ENCODE results near the gene SUSD4. TPM values are rescaled to one million over a fixed set of nuclear protein-coding genes. Genes with fewer than 3 reads are reported as not detected.

Gene SUSD4
- total and polyA plus RNA-seq, 9 of the 15 experiments (the other 6 are each of a cell fraction or from before 2014, with no cell fraction given): 0.06 to 1.7 (median 0.09) TPM; not detected in 4

- Histone ChIP-seq H3K4me3 (no peak overlapping the region), H3K9me1 (ENCODE audit: control insufficient read depth, insufficient read depth, low read length) (no peaks in the 10 kb centered on the region), H3K79me2 (ENCODE audit: control insufficient read depth, insufficient read depth, low read length) (no peaks in the 10 kb centered on the region), H3K27me3 (ENCODE audit: control insufficient read depth in 2 of 2, insufficient read depth in 2 of 2, low read length in 2 of 2) (no peaks in the 10 kb centered on the region), H3K9ac (ENCODE audit: insufficient read depth in 1 of 2, low read depth in 2 of 2, low read length in 2 of 2) (no peak overlapping the region), H2AFZ (ENCODE audit: low read depth, low read length) (no peak overlapping the region), H4K20me1 (replicated peaks; ENCODE audit: control insufficient read depth, insufficient read depth, low read length) (no peaks in the 10 kb centered on the region), H3K27ac (ENCODE audit: extremely low read depth, low read depth, low read length) (no peak overlapping the region), H3K36me3 (ENCODE audit: control insufficient read depth, insufficient read depth, low read length) (no peaks in the 10 kb centered on the region), H3K4me2 (ENCODE audit: insufficient read depth, low read length) (no peak overlapping the region), H3K4me1 (replicated peaks in 1 of 2; ENCODE audit: control insufficient read depth in 2 of 2, insufficient read depth in 2 of 2, low read length in 2 of 2) (peaks cover 14 to 20% of the 10 kb centered on the region in 2 experiments), H3K9me3 (replicated peaks; ENCODE audit: control insufficient read depth, insufficient read depth, low read depth, low read length) (no peaks in the 10 kb centered on the region)
- in situ Hi-C loops (cut with MboI): no loop called here
- ChIA-PET POLR2A (no interaction called here), CTCF (ENCODE audit: low intra/inter-chr PET ratio) (no interaction called here)
- BruUV-seq (replicated peaks): no TSS peak
- intact Hi-C loops (cut with micrococcal nuclease): loop anchor here (2.0 kb wide), 1 partner anchor 113 kb away; no protein-coding TSS in a partner anchor
- DNase-seq (ENCODE audit: extremely low read depth in 1 of 4, low spot score in 3 of 4): no peak
- 81% methylated on average over 7 of the region's 7 CpGs for WGBS (ENCODE audit: insufficient coverage, low coverage, missing lambda C conversion rate)
- no peak for ATAC-seq
- FAIRE-seq: no peak
- TF ChIP-seq MEIS2 (IDR thresholded peaks at IDR 0.05; ENCODE audit: partially characterized antibody): no peak
- TF ChIP-seq HNRNPLL (IDR thresholded peaks at IDR 0.05; ENCODE audit: low read depth, low read length, poor library complexity, severe bottlenecking): no peak
- TF ChIP-seq DMBX1 (CRISPR knock-in tag; IDR thresholded peaks at IDR 0.05; ENCODE audit: borderline replicate concordance): no peak
- no peak for TF ChIP-seq U2AF1 (optimal IDR thresholded peaks at IDR 0.05; ENCODE audit: low read depth, low read length)
- no peak for TF ChIP-seq ARID3B (CRISPR knock-in tag; IDR thresholded peaks at IDR 0.05; ENCODE audit: borderline replicate concordance)
- TF ChIP-seq ZNF3 (CRISPR knock-in tag; IDR thresholded peaks at IDR 0.05): no peak
- TF ChIP-seq ZZZ3 (IDR thresholded peaks at IDR 0.05): no peak
- TF ChIP-seq THRAP3 (IDR thresholded peaks at IDR 0.05; ENCODE audit: borderline replicate concordance): no peak
- no peak for TF ChIP-seq JUND (IDR thresholded peaks at IDR 0.05; ENCODE audit: borderline replicate concordance, low read depth, low read length)
- no peak for TF ChIP-seq JUND (tag; IDR thresholded peaks at IDR 0.05; ENCODE audit: borderline replicate concordance, low read depth, low read length)
- TF ChIP-seq, protein P1, sequence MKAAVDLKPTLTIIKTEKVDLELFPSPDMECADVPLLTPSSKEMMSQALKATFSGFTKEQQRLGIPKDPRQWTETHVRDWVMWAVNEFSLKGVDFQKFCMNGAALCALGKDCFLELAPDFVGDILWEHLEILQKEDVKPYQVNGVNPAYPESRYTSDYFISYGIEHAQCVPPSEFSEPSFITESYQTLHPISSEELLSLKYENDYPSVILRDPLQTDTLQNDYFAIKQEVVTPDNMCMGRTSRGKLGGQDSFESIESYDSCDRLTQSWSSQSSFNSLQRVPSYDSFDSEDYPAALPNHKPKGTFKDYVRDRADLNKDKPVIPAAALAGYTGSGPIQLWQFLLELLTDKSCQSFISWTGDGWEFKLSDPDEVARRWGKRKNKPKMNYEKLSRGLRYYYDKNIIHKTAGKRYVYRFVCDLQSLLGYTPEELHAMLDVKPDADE (conservative IDR thresholded peaks at IDR 0.05; ENCODE audit: control insufficient read depth, low read depth, low read length): no peak
- TF ChIP-seq, protein P2, sequence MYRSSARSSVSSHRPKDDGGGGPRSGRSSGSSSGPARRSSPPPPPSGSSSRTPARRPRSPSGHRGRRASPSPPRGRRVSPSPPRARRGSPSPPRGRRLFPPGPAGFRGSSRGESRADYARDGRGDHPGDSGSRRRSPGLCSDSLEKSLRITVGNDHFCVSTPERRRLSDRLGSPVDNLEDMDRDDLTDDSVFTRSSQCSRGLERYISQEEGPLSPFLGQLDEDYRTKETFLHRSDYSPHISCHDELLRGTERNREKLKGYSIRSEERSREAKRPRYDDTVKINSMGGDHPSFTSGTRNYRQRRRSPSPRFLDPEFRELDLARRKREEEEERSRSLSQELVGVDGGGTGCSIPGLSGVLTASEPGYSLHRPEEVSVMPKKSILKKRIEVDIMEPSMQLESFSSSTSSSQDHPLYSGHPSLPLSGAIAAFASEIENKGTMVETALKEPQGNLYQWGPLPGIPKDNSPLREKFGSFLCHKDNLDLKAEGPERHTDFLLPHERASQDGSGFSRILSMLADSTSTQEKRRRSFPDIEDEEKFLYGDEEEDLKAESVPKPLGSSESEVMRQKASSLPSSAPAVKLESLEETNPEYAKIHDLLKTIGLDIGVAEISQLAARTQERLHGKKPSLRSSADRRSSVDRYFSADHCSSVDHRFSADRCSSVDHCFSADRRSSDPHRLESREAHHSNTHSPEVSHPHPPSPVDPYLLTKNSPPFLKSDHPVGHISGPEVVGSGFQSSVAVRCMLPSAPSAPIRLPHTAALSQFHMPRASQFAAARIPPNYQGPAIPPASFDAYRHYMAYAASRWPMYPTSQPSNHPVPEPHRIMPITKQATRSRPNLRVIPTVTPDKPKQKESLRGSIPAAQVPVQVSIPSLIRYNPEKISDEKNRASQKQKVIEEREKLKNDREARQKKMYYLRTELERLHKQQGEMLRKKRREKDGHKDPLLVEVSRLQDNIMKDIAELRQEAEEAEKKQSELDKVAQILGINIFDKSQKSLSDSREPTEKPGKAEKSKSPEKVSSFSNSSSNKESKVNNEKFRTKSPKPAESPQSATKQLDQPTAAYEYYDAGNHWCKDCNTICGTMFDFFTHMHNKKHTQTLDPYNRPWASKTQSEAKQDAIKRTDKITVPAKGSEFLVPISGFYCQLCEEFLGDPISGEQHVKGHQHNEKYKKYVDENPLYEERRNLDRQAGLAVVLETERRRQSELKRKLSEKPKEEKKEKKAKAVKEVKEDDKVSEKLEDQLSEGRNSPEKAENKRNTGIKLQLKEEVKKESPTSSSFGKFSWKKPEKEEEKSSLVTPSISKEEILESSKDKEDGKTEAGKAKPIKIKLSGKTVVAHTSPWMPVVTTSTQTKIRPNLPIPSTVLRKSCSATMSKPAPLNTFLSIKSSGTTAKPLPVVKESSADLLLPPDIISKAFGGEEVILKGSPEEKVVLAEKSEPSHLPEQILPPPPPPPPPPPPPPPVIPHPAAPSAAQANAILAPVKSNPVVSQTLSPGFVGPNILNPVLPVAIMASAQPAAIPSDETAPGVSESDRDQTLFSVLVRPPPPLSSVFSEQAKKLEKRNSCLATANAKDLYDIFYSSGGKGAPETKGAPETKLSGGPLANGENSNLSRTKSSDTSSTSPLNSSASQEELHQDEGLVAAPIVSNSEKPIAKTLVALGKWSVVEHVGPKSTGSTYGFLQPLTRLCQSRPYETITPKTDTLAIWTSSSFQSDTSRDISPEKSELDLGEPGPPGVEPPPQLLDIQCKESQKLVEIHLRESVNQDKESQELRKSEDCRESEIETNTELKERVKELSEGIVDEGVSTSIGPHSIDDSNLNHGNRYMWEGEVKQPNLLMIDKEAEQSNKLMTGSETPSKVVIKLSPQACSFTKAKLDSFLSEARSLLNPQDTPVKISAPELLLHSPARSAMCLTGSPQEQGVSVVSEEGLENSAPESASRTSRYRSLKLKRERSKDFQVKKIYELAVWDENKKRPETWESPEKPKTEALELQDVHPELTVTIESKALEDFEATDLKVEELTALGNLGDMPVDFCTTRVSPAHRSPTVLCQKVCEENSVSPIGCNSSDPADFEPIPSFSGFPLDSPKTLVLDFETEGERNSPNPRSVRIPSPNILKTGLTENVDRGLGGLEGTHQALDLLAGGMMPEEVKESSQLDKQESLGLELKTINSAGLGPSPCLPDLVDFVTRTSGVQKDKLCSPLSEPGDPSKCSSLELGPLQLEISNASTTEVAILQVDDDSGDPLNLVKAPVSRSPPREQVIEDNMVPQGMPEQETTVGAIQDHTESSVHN (IDR thresholded peaks at IDR 0.05; ENCODE audit: borderline replicate concordance in 1 of 2, low read depth in 1 of 2): no peak
Measured at GRCh38 chr1:223245983-223246382, 118.0 kb downstream of the SUSD4 start.

Measured in K562 (cell line).